ENCODE measurements around the gene CHN1.

Gene CHN1

GRCh38 chr2:174874085-174874484 is 131.1 kb downstream of the CHN1 start:
- H3K4me3 ChIP-seq (ENCODE audit: low read length): no peak overlapping the region
- no peak for TF ChIP-seq CTCF (conservative IDR thresholded peaks at IDR 0.05; ENCODE audit: low read length)
- peak; percentile 61 for DNase-seq (ENCODE audit: low read depth)

GRCh38 chr2:174873471-174873870 is 131.7 kb downstream of the CHN1 start:
- H3K4me3 ChIP-seq (ENCODE audit: low read length): no peak overlapping the region
- TF ChIP-seq CTCF (conservative IDR thresholded peaks at IDR 0.05; ENCODE audit: low read length): no peak
- peak; percentile 85 for DNase-seq (ENCODE audit: low read depth)

GRCh38 chr2:174870787-174871186 is 134.4 kb downstream of the CHN1 start:
- no peak for DNase-seq (ENCODE audit: low read depth)
- TF ChIP-seq CTCF (conservative IDR thresholded peaks at IDR 0.05; ENCODE audit: low read length): no peak
- H3K4me3 ChIP-seq (ENCODE audit: low read length): no peak overlapping the region

DNA sequence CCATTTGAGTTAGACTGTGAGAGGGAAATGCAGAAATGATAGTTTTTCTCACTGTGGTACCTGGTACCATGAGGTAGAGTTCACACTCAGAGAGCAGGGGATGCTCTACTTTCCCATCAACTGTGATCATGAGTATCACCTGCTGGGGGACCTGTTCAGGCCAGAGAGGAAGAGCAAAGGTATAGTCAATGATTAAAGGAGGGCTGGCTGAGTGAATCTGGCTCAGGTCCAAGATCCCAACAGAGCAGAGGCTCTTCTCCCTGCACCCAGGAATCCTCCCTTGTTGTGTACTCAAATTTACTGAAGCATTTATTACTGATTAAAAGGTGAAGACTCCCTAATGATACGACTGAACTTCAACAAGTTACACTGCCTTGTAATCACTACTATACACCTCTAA is 136.3 kb downstream of the CHN1 start:
- H3K4me3 ChIP-seq (ENCODE audit: low read length): no peak overlapping the region
- TF ChIP-seq CTCF (conservative IDR thresholded peaks at IDR 0.05; ENCODE audit: low read length): no peak
- DNase-seq (ENCODE audit: low read depth): no peak

- no peak for TF ChIP-seq CTCF (conservative IDR thresholded peaks at IDR 0.05; ENCODE audit: low read length)
- H3K4me3 ChIP-seq (ENCODE audit: low read length): no peak overlapping the region
- DNase-seq (ENCODE audit: low read depth): no peak
Measured at GRCh38 chr2:174866421-174866820, 138.8 kb downstream of the CHN1 start.

GRCh38 chr2:174863183-174863582 is 142.0 kb downstream of the CHN1 start:
- DNase-seq (ENCODE audit: low read depth): no peak
- no peak overlapping the region for H3K4me3 ChIP-seq (ENCODE audit: low read length)
- TF ChIP-seq CTCF (conservative IDR thresholded peaks at IDR 0.05; ENCODE audit: low read length): no peak

- no peak overlapping the region for H3K4me3 ChIP-seq (ENCODE audit: low read length)
- no peak for DNase-seq (ENCODE audit: low read depth)
- TF ChIP-seq CTCF (conservative IDR thresholded peaks at IDR 0.05; ENCODE audit: low read length): no peak
Measured at GRCh38 chr2:174859563-174860169, 145.5 kb downstream of the CHN1 start.
